COLO829 (cell line): ENCODE measurements around the gene SH2B3.

ENCODE experiments used
- DNase-seq: peaks from one replicate; pipeline ENCODE4 v3.0.0; 2012; ENCODE audit warnings: low spot score

SH2B3 gene

DNA sequence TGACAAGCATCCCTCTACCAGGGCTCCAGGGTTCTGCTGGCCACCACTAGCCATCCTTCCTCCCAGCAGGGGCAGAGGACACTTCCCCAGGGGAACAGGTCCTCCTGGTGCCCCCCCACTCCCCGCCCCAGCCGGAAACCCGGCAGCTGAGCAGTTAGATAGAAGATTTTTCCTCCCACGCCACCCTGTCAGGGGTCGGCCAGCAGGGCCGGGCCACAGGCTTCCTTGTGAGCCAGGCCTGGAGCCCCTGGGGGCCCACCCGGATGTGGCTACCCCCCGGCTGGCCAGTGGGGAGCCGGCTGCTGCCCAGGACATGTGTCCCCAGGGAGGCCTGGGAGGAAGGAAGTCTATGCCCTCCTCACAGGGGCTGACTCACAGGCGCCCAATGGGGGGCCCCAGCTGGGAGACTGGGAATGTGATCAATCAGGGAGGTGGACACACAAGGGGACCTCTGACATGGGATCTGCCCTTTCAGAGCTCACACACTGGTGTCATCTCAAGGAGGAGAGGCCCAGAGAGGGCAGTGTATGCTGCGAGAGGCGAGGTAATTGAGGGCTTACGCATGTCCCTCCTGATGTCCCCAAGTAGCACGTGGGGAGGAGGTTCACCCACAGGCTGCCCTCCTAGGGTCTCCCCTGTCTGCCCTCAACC is 4.2 kb downstream of the SH2B3 start:
- peak; percentile 54 for DNase-seq

DNA sequence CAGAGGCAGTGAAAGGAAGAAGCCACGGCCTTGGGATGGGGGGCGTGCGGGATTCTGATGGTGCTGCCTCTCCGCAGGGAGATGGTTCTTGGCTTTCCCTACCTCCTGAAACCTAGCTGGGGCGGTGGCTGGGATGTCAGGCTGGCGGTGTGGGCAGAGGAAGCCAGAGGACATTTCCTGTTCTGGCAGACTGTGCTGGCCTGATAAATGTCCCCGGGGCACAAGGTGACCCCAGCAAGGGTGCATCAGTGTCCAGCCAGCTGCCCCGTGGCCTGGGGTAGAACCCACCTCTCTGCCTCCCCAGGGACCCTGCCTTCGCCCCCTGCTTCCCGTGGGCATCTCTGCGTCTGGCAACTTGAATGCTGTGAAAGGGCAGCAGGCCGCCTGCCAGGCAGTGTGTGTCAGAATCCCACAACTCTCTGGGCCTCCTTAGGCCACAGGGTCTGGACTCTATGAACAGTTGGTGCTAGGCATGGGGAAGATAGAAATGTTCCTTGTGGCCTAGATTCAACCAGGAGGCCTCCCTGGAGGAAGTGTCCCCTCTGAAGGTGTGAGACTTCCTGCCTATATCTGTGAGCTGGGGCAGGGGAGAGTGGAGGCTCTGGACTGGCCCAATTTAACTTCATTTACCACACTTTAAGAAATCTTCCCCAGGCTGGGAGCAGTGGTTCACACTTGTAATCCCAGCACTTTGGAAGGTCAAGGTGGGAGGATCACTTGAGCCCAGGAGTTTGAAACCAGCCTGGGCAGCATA is 4.9 kb downstream of the SH2B3 start:
- no peak for DNase-seq

DNA sequence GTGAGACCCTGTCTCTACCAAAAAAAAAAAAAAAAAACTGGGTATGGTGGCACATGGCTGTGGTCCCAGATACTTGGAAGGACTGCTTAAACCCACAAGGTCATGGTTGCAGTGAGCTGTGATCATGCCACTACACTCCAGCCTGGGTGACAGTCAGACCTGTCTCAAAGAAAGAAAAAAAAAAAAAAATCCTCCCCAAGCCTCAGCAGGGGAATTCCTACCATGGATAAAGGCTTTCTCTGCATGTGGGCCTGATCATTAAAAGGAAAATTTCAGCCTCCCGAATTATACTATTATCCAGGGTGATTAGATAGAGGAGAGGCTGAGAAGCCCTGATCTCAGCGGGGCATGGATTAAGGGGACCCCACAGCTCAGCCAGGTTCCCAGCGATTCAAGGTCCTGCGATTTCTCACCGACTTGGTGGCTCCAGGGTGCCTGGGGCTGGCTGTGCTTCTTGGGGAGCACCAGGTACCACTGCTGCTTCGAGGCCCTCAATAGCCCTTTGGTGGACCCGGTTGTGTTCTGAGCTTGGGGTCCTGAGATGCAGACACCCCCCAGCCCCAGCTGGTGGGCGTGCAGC is 5.6 kb downstream of the SH2B3 start:
- no peak for DNase-seq

DNA sequence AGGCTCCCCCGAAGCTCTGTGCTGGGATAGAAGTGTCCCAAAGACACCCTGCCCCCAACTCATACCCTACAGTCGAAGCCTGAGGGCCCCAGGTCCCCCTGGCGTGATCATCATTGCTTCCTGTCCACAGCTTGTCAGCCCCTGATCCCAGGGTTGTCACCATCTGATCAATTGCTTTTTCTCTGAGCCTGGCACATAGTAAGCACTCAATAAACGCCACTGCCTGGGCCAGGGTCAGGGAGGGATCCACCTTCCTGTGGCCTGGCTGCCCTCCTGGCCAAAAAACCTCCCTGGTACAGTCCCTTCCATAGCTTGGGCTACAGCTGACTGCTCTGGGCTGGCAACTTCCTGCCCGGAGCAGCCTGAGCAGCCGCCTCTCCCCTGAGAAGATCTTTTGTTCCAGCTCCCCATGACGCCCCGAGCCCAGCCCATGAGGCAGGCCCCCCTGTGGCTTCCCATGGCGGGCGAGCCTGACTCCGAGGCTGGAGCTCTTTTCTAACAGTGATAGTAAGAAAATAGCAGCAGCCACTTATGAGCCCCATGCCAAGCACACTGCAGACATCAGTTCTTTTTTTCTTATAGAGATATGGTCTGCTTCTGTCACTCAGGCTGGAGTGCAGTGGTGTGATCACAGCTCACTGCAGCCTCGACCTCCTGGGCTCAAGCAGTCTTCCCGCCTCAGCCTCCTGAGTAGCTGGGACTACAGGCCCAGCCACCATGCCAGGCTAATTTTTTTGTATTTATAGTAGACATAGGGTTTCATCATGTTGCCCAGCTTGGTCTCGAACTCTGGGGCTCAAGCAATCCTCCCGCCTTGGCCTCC is 6.5 kb downstream of the SH2B3 start:
- no peak for DNase-seq

DNA sequence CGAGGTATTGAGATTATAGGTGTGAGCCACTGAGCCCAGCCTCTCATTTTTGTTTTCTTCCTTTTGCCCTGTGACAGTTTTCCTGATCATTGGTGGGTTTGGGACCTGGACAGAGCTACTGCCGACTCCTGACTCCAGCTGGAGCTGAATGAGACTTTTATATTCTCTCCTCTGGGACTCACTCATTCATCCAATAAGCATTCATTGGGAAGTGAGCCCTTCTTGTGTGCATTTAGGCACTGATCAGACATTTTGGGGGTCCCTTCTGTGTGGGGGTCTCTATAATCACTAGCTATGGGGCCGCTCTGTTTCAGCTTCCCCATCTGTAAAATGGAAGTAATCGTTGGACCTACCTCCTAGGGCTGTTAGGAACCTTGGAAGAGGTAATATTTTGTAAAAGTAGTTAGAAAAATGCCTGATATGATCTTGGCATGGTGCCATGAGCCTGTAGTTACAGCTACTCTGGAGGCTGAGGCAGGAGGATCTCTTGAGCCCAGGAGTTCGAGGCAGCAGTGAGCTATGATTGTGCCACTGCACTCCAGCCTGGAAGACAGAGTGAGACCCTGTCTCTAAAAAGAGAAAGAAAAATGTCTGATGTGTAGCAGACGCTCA is 7.2 kb downstream of the SH2B3 start:
- DNase-seq: no peak

DNA sequence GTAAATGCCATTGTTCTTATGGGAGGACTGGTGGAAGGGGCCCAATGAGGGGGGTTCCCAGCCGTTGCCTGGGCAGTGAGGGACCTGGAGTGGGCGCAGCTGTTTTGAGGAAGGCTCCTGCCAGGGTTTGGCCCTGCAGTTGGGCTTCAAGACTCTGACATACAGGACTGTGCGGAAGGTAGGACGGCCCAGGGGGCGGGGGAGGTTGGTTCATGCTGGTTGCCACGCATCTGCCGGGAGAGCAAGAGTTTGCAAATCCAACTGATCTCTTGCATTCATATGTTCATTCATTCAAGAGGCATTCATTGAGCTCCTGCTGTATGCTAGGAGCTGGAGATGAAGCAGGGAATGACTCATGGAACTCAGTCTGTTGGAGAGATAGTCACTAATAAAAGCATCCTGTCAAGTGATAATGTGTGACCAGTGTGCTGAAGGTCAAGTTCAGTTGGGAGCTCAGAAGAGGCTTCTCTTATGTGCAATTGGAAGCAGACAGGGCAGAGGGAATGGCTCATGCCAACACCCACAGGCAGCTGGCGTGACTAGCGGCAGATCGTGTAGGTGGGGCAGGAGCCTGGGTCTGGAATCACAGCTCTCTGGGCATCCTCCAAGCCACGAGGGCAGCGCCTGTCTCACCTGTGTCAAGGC is 7.8 kb downstream of the SH2B3 start:
- peak; percentile 79 for DNase-seq

DNA sequence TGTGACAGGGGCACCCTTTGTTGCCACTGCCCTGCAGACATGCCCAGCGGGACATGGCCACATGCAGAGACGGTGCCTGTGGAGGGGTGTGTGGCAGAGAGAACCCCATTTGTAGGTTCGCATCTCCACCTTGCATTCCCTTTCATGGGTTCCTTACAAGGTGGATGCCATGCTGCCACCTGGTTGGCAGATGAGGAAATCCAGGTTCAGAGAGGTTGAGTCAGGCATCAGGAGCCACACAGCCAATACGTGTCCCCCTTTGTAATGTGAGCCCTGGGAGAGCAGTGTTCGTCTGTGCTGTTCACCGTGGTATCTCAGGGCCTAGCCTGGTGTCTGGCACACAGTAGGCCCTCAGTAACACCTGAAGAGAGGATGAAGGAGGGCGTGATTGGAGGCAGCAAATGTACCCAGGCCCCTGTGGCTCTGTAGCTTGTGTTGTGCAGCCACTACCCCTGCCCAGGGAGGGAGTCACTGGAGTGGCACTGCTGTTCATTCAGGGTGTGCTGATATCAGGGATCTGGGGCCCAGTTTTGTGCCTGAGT is 9.1 kb downstream of the SH2B3 start:
- DNase-seq: no peak

DNA sequence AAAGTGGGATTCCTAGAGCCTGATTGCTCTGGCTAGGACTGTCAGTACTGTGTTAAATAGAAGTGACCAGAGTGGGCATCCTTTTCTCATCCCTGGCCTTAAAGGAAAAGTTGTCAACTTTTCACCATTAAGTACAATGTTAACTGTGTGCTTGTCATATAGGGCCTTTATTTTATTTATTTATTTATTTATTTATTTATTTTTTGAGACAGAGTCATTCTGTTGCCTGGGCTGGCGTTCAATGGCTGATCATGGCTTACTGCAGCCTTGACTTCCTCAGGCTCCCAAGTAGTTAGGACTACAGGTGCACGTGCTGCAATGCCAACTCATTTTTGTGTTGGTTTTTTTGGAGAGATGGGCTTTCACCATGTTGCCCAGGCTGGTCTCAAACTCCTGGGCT is 11.6 kb downstream of the SH2B3 start:
- DNase-seq: no peak

DNA sequence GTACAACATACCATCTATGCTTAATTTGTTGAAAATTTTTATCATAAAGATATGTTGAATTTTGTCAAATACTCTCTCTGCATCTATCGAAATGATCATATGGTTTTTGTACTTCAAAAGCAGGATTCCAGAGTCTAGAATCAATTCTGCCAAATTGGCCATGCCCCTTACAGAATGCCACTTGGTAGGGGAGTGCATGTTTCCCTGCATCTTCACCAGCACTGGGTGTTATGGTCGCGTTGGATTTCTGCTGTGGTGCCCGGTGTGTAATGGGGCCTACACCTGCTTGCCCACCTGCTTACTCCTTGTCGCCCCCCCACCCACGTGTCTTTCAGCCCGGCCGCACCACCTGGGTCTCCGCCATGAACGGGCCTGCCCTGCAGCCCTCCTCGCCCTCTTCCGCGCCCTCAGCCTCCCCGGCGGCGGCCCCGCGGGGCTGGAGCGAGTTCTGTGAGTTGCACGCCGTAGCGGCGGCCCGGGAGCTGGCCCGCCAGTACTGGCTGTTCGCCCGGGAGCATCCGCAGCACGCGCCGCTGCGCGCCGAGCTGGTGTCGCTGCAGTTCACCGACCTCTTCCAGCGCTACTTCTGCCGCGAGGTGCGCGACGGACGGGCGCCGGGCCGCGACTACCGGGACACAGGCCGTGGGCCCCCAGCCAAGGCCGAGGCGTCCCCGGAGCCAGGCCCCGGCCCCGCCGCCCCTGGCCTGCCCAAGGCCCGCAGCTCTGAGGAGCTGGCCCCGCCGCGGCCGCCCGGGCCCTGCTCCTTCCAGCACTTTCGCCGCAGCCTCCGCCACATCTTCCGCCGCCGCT is 12.3 kb downstream of the SH2B3 start:
- no peak for DNase-seq

DNA sequence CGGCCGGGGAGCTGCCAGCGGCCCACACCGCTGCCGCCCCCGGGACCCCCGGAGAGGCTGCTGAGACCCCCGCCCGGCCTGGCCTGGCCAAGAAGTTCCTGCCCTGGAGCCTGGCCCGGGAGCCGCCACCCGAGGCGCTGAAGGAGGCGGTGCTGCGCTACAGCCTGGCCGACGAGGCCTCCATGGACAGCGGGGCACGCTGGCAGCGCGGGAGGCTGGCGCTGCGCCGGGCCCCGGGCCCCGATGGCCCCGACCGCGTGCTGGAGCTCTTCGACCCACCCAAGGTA is 12.8 kb downstream of the SH2B3 start:
- DNase-seq: no peak

DNA sequence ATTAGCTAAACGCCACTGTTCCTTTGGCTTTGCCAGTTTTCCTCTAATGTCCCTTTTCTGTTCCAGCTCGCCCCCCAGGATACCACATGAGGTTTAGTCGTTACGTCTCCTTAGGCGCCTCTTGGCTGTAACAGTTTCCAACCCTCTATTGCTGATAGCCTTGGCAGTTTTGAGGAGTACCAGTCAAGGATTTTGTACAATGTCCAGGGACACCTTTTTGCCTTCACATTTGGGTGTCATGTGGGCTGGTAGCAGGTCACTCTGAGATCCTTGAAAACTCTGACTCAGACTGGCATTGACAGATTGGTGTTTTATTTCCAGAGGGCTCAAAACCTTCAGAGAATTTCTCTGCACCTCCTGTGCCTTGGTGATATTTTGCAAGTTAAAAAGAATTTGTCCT is 14.1 kb downstream of the SH2B3 start:
- DNase-seq: no peak

DNA sequence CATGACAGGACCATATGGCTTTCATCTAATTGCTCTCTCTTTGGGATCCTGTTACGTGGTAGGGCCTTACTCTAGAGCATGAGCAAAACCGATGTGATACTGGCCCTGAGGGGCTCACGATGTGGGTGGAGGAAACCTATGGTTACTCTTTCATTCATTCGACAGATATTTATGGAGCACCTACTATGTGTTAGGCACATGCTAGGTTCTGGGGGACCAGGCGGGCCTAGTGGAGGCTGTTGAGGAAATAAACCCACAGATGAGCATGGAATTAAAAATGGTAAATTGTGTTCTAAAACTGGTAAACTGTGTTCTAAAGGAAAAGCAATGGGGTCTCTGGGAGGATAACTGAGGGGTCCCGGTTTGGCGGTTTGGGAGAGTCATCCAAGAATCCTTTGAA is 14.8 kb downstream of the SH2B3 start:
- DNase-seq: no peak

DNA sequence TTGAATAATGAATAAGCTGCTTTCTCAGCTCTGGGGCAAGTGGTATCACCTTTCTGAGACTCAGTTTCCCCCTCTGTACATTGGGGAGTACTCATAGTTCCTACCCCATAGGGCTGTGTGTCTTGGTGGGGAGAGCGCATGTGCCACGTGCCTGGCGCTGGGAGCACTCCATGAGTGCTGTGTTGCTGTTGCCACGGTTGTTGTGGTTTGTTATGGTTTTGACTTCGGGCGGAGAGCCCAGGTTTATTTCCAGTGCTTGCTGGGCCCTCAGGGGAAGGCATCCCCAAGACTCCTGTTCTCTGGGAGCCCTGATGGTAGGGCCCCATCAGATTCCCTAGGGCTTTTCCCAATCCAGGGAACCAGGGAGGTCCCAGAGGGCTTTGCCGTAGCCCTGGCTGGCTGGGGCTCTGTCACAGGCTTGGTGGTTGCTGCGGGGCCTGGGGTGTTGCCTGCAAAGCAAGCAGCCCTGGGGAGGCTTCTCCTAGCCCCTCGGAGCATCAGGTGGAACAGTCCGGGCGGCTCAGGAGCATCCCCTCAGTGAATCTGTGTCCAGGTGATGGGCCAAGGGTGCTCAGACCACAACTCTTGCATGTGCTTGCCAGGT is 18.6 kb downstream of the SH2B3 start:
- no peak for DNase-seq

DNA sequence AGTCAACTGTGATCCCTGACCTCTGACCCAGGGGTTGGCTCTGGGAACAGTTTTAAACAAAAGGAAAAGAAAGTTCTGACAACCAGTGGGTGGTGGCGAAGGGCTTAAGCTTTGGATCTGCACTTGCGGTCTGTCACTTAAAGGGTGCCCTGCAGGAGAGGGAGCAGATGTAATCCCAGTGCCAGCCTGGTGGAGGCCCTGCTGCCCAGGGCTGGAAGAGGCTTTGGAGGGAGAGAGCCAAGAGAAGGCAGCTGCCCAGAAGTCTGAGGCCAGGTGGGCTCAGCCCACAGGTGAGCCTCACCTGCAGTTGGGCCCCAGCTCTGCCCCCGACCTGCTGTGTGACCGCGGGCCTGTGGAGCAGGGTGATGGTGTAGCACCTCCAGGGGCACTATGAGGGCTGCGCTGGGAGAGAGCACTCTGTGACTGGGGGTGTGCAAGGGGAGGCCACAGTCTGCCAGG is 19.1 kb downstream of the SH2B3 start:
- DNase-seq: no peak

DNA sequence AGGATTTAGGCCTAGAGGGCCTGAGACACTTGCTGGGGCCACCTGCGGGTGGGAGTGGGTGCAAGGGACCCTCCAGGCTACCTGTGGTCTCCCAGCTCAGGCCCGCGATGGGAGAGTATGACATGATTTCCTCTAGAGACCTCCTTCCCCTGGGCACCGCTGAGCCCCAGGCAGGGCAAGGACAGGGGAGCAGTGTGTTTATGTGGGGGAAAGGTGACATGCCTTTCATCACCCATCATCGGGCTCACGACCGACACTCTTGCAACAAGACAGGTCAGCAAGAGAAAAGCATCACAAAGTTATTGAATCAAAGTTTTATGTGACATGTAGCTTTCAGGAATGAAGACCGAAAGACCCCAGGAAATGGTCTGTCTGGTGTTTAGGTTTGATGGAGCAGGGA is 19.9 kb downstream of the SH2B3 start:
- DNase-seq: no peak

DNA sequence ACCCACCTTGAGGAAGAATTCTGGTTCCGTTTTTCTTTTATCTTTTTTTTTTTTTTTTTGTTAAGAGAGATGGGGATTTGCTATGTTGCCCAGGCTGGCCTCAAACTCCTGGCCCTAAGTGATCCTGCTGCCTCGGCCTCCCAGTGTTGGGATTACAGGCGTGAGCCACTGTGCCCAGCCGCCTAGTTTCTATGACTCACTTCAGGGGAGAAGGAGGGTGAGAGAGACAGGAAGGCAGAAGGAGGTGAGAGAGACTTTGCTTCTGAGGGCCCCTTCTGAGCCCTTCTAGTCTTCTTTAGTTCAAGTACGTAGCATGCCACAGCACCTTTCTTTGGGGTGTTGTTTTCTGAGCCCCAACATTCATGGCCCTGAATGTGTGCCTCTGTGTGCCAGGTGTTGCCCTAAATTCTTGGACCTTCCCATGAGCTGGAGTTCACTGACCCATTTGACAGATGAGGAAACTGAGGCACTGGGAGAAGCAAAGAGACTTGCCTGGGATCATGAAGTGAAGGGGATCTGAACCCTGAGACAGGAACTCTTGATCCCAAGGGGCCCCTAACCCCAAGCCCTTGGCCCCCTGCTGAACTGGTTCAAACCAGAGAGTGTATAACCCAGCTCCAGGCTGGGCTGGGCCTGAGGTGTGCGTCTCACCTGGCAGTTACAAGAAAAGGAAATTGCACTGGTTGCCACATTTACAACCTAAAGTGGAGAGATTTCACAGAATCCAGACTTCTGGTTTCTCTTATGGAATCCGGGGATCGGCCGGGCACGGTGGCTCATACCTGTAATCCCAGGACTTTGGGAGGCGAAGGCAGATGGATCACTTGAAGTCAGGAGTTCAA is 20.8 kb downstream of the SH2B3 start:
- no peak for DNase-seq

DNA sequence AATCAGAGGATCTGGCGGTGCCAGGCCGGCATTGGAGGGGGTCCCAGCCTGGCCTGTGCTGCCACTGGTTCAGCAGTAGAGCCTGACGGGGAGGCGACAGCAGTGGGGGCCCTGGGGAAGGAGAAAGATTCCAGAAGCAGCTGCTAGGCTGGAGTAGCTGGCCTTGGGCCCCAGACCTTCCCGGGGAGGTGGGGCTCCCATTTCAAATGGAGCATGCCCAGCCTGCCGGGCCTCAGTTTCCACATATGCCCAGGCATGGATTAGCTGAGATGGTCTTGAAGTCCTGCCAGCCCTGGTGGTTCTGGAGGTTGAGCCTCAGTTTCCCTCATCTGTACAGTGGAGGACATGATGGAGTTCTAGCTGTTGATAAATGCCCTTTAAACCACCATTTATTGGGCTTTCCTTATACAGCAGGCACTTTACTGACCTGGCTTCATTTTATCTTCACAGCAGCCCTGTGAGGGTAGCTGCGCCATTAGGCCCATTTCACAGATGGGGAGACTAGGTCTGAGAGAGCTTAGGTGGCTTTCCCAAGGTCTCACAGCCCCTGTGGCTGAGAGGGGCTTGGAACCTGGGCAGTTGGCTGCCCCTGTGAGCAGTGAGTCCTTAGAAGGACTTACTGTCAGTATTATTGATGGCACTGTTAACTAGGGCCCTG is 21.8 kb downstream of the SH2B3 start:
- DNase-seq: no peak

DNA sequence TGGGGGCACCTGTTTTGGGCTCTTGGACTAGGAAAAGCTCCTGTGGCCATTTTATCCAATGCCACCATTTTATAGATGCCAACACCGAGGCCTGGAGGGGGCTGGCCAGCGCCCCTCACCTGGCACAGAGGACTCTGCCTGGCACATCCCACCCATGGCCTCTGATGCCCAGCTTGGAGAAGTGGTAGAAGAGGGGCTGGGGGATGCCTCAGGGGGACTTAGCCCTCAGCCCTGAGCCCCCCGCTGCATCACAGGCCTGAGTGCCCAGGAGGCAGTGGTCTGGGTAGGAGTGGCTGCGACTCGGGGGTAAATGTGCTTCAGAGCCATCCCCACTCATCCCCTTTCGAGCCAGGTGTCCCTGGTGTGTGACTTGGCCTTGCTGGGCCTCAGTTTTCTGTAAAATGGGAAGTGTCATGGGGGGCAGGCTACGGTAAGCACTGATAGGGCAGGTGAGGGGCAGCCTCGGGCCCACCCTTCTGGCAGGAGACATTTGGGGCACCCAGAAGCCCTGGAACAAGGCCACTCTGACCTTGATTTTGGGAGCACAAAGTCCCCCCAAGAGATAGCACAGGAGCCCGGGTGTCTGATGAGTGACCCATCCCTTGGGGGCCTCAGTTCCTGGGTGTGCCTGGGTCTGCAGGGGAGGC is 22.5 kb downstream of the SH2B3 start:
- DNase-seq: no peak
